GM23248 (cell line): ENCODE results near the gene MCTS1.

Source experiments
- EZH2 ChIP-seq: fragments of 200-600 bp; sonication (generic); IDR thresholded peaks from 2 replicates; pipeline ENCODE4 v1.6.1; 2018; ENCODE audit warnings: antibody characterized with exemption, mild to moderate bottlenecking; ENCODE audit not compliant: insufficient read depth, poor library complexity, severe bottlenecking
- EZH2phosphoT487 ChIP-seq: fragments of 200-600 bp; sonication (generic); IDR thresholded peaks from 2 replicates; pipeline ENCODE4 v1.6.1; 2018; ENCODE audit warnings: antibody characterized with exemption, moderate library complexity, mild to moderate bottlenecking, low read depth; ENCODE audit not compliant: insufficient read depth

DNA sequence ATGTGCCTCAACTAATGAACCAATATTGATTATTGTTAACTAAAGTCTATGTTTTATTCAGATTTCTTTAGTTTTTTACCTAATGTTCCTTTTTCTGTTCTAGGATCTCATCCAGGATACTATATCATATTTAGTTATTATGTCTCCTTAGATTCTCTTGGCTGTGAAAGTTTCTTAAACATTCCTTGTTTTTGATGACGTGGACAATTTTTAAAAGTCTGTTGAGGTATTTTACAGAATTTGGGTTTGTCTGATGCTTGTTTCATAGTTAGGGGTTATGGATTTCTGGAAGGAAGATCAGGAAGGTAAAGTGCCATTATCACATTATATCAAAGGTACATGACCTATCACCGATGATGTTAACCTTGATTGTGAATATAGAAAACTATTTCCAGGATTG is 18.2 kb upstream of the MCTS1 start:
- TF ChIP-seq EZH2 (no peak), EZH2phosphoT487 (no peak)
